B cell (primary cell): ENCODE results near the gene CRYBA1.

Source experiments
- EZH2 ChIP-seq: IDR thresholded peaks from 2 replicates; pipeline ENCODE4 v1.6.1; 2012; ENCODE audit warnings: borderline replicate concordance, low read depth, mild to moderate bottlenecking, moderate library complexity, low read length; ENCODE audit not compliant: insufficient read depth, poor library complexity, severe bottlenecking
- TF ChIP-seq, protein P1 (sequence below): fragments of 200-600 bp; IDR thresholded peaks from one replicate; pipeline ENCODE4 v1.8.0; 2022; ENCODE audit warnings: antibody characterized with exemption, mild to moderate bottlenecking

DNA sequence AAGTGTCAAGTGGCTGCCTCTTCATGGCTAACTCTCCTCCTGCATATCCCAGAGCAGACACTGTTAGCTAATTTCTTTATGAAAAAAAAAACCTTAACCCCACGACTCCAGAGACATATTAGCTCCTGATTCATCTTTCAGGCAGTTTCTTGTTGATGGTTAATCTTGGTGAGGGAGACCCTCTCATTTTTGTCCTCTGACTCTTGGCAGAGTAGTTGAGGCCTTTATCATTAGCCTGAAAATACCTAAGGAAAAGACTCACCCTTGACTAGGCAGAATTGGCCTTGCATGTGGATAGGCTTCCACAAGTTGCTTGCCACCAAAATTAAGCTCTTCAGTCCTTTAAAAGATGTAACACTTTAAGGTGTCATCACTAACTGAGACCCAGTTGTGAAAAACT is 4.0 kb downstream of the CRYBA1 start:
- TF ChIP-seq, protein P1, sequence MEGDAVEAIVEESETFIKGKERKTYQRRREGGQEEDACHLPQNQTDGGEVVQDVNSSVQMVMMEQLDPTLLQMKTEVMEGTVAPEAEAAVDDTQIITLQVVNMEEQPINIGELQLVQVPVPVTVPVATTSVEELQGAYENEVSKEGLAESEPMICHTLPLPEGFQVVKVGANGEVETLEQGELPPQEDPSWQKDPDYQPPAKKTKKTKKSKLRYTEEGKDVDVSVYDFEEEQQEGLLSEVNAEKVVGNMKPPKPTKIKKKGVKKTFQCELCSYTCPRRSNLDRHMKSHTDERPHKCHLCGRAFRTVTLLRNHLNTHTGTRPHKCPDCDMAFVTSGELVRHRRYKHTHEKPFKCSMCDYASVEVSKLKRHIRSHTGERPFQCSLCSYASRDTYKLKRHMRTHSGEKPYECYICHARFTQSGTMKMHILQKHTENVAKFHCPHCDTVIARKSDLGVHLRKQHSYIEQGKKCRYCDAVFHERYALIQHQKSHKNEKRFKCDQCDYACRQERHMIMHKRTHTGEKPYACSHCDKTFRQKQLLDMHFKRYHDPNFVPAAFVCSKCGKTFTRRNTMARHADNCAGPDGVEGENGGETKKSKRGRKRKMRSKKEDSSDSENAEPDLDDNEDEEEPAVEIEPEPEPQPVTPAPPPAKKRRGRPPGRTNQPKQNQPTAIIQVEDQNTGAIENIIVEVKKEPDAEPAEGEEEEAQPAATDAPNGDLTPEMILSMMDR = no peak
- TF ChIP-seq EZH2 = no peak
